Measurements from ENCODE around the gene SMC1B.
"Not testable (repeated sequence)": the region's sequence is repeated elsewhere in the genome, so short reads cannot be mapped to it uniquely, and the experiment has no call there.

SMC1B gene

GRCh38 chr22:45413368-45414211, at the start of gene SMC1B, which contains the start of gene RIBC2:
Gene SMC1B, minus strand, starts transcription at chr22:45413599. Its CDS starts 32 bp downstream, at chr22:45413567.
Gene RIBC2, plus strand, starts transcription at chr22:45413693. Its CDS starts 194 bp downstream, at chr22:45413887.
- peak; percentile 68 for DNase-seq

GRCh38 chr22:45462034-45462655, 48.7 kb upstream of the SMC1B start:
- DNase-seq = no peak

- no peak for DNase-seq
Measured at GRCh38 chr22:45460288-45461109, 47.1 kb upstream of the SMC1B start.

- no peak for DNase-seq
Measured at GRCh38 chr22:45459235-45459634, 45.8 kb upstream of the SMC1B start.

- no peak for DNase-seq
Measured at GRCh38 chr22:45458532-45458931, 45.1 kb upstream of the SMC1B start.

GRCh38 chr22:45456811-45457210, 43.4 kb upstream of the SMC1B start:
- no peak for DNase-seq

- DNase-seq = no peak
Measured at GRCh38 chr22:45455621-45456020, 42.2 kb upstream of the SMC1B start.

GRCh38 chr22:45455212-45455611, 41.8 kb upstream of the SMC1B start:
- no peak for DNase-seq

GRCh38 chr22:45454275-45454674, 40.9 kb upstream of the SMC1B start:
- DNase-seq = no peak

GRCh38 chr22:45453764-45454163, 40.4 kb upstream of the SMC1B start:
- DNase-seq = no peak

GRCh38 chr22:45452565-45453379, 39.4 kb upstream of the SMC1B start:
- DNase-seq = no peak

- DNase-seq = no peak
Measured at GRCh38 chr22:45451972-45452371, 38.6 kb upstream of the SMC1B start.

GRCh38 chr22:45450921-45451651, 37.7 kb upstream of the SMC1B start:
- no peak for DNase-seq

- no peak for DNase-seq
Measured at GRCh38 chr22:45450101-45450785, 36.8 kb upstream of the SMC1B start.

GRCh38 chr22:45449442-45449841, 36.0 kb upstream of the SMC1B start:
- DNase-seq = not testable (repeated sequence)

- no peak for DNase-seq
Measured at GRCh38 chr22:45448431-45448830, 35.0 kb upstream of the SMC1B start.

- DNase-seq = not testable (repeated sequence)
Measured at GRCh38 chr22:45447596-45447995, 34.2 kb upstream of the SMC1B start.

GRCh38 chr22:45446216-45446615, 32.8 kb upstream of the SMC1B start:
- no peak for DNase-seq

GRCh38 chr22:45445031-45445710, 31.8 kb upstream of the SMC1B start:
- DNase-seq = no peak

- DNase-seq = no peak
Measured at GRCh38 chr22:45444168-45444567, 30.8 kb upstream of the SMC1B start.

- DNase-seq = no peak
Measured at GRCh38 chr22:45442116-45442515, 28.7 kb upstream of the SMC1B start.
